RWPE2 (cell line): ENCODE results near the gene AP3B1.

Source experiments
- ATAC-seq: fragments of 200-7000 bp; cut with Tn5 transposase; 3 replicates; pipeline ENCODE4 v1.9.1; 2021; ENCODE audit warnings: low read depth
- DNase-seq: peaks from one replicate; pipeline ENCODE4 v3.0.0-alpha.2; 2020; ENCODE audit warnings: low spot score
- H3K27ac ChIP-seq: fragments of 450-650 bp; 2 replicates; pipeline ENCODE4 v1.5.1; 2017; ENCODE audit warnings: mild to moderate bottlenecking; ENCODE audit not compliant: poor library complexity, severe bottlenecking
- H3K27me3 ChIP-seq: fragments of 250-450 bp; sonication (Bioruptor Pico); 2 replicates; pipeline ENCODE4 v1.5.1; 2021; ENCODE audit warnings: mild to moderate bottlenecking, moderate library complexity; ENCODE audit not compliant: insufficient read depth, poor library complexity, severe bottlenecking
- H3K36me3 ChIP-seq: fragments of 250-450 bp; sonication (Bioruptor Pico); 2 replicates; pipeline ENCODE4 v1.5.1; 2020; ENCODE audit warnings: low read depth, mild to moderate bottlenecking, moderate library complexity
- H3K4me1 ChIP-seq: fragments of 250-450 bp; sonication (Bioruptor Pico); 2 replicates; pipeline ENCODE4 v1.5.1; 2021; ENCODE audit warnings: mild to moderate bottlenecking, moderate library complexity; ENCODE audit not compliant: insufficient read depth, poor library complexity, severe bottlenecking
- H3K4me3 ChIP-seq: fragments of 250-450 bp; sonication (Bioruptor Pico); 2 replicates; pipeline ENCODE4 v1.5.1; 2021; ENCODE audit warnings: mild to moderate bottlenecking, moderate library complexity; ENCODE audit not compliant: severe bottlenecking
- H3K9me3 ChIP-seq: fragments of 250-450 bp; sonication (Bioruptor Pico); 2 replicates; pipeline ENCODE4 v1.5.1; 2021; ENCODE audit warnings: mild to moderate bottlenecking, moderate library complexity; ENCODE audit not compliant: severe bottlenecking
- CTCF ChIP-seq: fragments of 450-650 bp; IDR thresholded peaks from one replicate; pipeline ENCODE4 v1.5.1; 2017; ENCODE audit warnings: mild to moderate bottlenecking, moderate library complexity; ENCODE audit not compliant: poor library complexity, severe bottlenecking

The AP3B1 gene

GRCh38 chr5:78308703-78309102 is 14.2 kb upstream of the AP3B1 start:
- Histone ChIP-seq H3K27me3 (peaks cover 3% of the 10 kb centered on the region), H3K9me3 (no peaks in the 10 kb centered on the region), H3K36me3 (no peaks in the 10 kb centered on the region), H3K4me3 (no peak overlapping the region), H3K27ac (no peak overlapping the region), H3K4me1 (no peaks in the 10 kb centered on the region)
- DNase-seq (no peak), ATAC-seq (no peak)
- TF ChIP-seq CTCF = no peak

GRCh38 chr5:78300464-78301045 is 6.1 kb upstream of the AP3B1 start:
- no peaks in the 10 kb centered on the region for H3K4me1 ChIP-seq
- DNase-seq = no peak
- H3K9me3 ChIP-seq = no peaks in the 10 kb centered on the region
- H3K27me3 ChIP-seq = no peaks in the 10 kb centered on the region
- no peak for ATAC-seq
- no peaks in the 10 kb centered on the region for H3K36me3 ChIP-seq
- peak; percentile 45 for TF ChIP-seq CTCF
- no peak overlapping the region for H3K4me3 ChIP-seq
- H3K27ac ChIP-seq = no peak overlapping the region

- Histone ChIP-seq H3K4me3 (peak overlapping the region; percentile 72), H3K36me3 (peaks cover 4% of the 10 kb centered on the region; the same call in 1 of the 2 replicates), H3K4me1 (peaks cover 4% of the 10 kb centered on the region), H3K27me3 (no peaks in the 10 kb centered on the region), H3K9me3 (no peaks in the 10 kb centered on the region), H3K27ac (peak overlapping the region; percentile 85)
- DNase-seq = peak; percentile 76
- peak; percentile 66 for ATAC-seq
- TF ChIP-seq CTCF = peak; percentile 65
Observed at GRCh38 chr5:78295035-78295961, 800 bp upstream of the AP3B1 start.

GRCh38 chr5:78293851-78294247 is 649 bp downstream of the AP3B1 start:
- H3K4me3 ChIP-seq = peak overlapping the region; percentile 72
- H3K9me3 ChIP-seq = no peaks in the 10 kb centered on the region
- peak overlapping the region; percentile 85 for H3K27ac ChIP-seq
- H3K27me3 ChIP-seq = no peaks in the 10 kb centered on the region
- ATAC-seq (peak; percentile 2), DNase-seq (no peak)
- TF ChIP-seq CTCF = no peak
- H3K4me1 ChIP-seq = peaks cover 8% of the 10 kb centered on the region
- peaks cover 4% of the 10 kb centered on the region; the same call in 1 of the 2 replicates for H3K36me3 ChIP-seq
